IPS DF 4.7 (cell line): ENCODE data around the gene EVA1A.

Source experiments
- DNase-seq: peaks from one replicate; pipeline ENCODE4 v3.0.0-alpha.2; 2013; ENCODE audit warnings: low spot score; ENCODE audit errors: extremely low read depth

EVA1A gene

GRCh38 chr2:75453384-75454240 is 107.1 kb downstream of the EVA1A start:
- DNase-seq, result no peak

- no peak for DNase-seq
Measured at GRCh38 chr2:75450068-75450467, 110.7 kb downstream of the EVA1A start.

GRCh38 chr2:75447176-75447575 is 113.6 kb downstream of the EVA1A start:
- no peak for DNase-seq
